Spleen (tissue), 11 donors: ENCODE measurements around the gene TACC3. TPM values are rescaled to one million over a fixed set of nuclear protein-coding genes. Genes with fewer than 3 reads are reported as not detected.

Experiments used
- DNase-seq: peaks from one replicate; pipeline ENCODE4 v3.0.0-alpha.2; 2020
- H3K27ac ChIP-seq, 8 donors: fragments of 200-600 bp; sonication (generic) in 7 of 8; 1 replicate in 4 of 8; 2 replicates in 4 of 8; pipeline versions ENCODE4 v1.5.0 to v1.8.0; 2016 to 2021; ENCODE audit warnings: inconsistent platforms in 4 of 8, mild to moderate bottlenecking in 4 of 8, moderate library complexity in 1 of 8
- H3K27me3 ChIP-seq, 7 donors: fragments of 200-600 bp; sonication (generic) in 6 of 7; replicated peaks in 1 of 7; 1 replicate in 4 of 7; 2 replicates in 3 of 7; pipeline versions ENCODE4 v1.5.0 to v1.8.0; 2016 to 2021; ENCODE audit warnings: inconsistent platforms in 3 of 7, mild to moderate bottlenecking in 1 of 7
- H3K36me3 ChIP-seq, 6 donors: fragments of 200-600 bp; sonication (generic) in 5 of 6; 1 replicate in 4 of 6; 2 replicates in 2 of 6; pipeline versions ENCODE4 v1.5.0 to v1.8.0; 2016 to 2021; ENCODE audit warnings: inconsistent platforms in 2 of 6
- H3K4me1 ChIP-seq, 6 donors: fragments of 200-600 bp; sonication (generic) in 5 of 6; 1 replicate in 3 of 6; 2 replicates in 3 of 6; pipeline versions ENCODE4 v1.5.0 to v1.8.0; 2016 to 2021; ENCODE audit warnings: inconsistent platforms in 3 of 6
- H3K4me3 ChIP-seq, 8 donors: fragments of 200-600 bp; sonication (generic) in 7 of 8; 1 replicate in 4 of 8; 2 replicates in 4 of 8; pipeline versions ENCODE4 v1.5.0 to v1.8.0; 2016 to 2021; ENCODE audit warnings: inconsistent platforms in 4 of 8, mild to moderate bottlenecking in 4 of 8, moderate library complexity in 2 of 8
- H3K9me3 ChIP-seq, 8 donors: fragments of 200-600 bp; sonication (generic) in 7 of 8; 1 replicate in 4 of 8; 2 replicates in 4 of 8; pipeline versions ENCODE4 v1.5.0 to v1.8.0; 2016 to 2021; ENCODE audit warnings: inconsistent platforms in 4 of 8
- POLR2A ChIP-seq, 3 donors: fragments of 450-650 bp; IDR thresholded peaks; one replicate each; pipeline ENCODE4 v1.5.1; 2017; ENCODE audit warnings: antibody characterized with exemption in 3 of 3, mild to moderate bottlenecking in 1 of 3
- POLR2AphosphoS5 ChIP-seq, 3 donors: sonication (generic); formaldehyde crosslinking; IDR thresholded peaks; one replicate each; pipeline ENCODE4 v1.5.1; 2017; ENCODE audit warnings: antibody characterized with exemption in 3 of 3
- WGBS, 5 donors: extraction: QIAGEN DNeasy Blood & Tissue Kit in 3 of 5; methylation state at CpG; one replicate each; pipeline versions ENCODE4 v1.1.5 to v1.1.7; 2013 to 2018; 5-methylcytosine and 5-hydroxymethylcytosine counted together
- intact Hi-C: fragments of 100-400 bp; cut with DNase I; formaldehyde crosslinking; loops from one replicate; pipeline ENCODE4 v1.15.0; 2023; ENCODE audit warnings: low total_unique reads
- polyA plus RNA-seq, 3 donors: library from polyadenylated mRNA; stranded (reverse); fragments of 200-250 nt; gene quantifications; one replicate each; pipeline ENCODE4 v1.2.1, GENCODE V29; 2013
- total RNA-seq, 7 donors: library from RNA; depleted of rRNA in 3 of 7; stranded (reverse); fragments of >200 nt in 3 of 7; fragmentation: NEBNext Ultra II Directional in 4 of 7; extraction: Animal tissue kit (Norgen Biotek cat#: 25700) in 4 of 7; gene quantifications; one replicate each; pipeline versions ENCODE4 v1.1.0 to v1.2.1, GENCODE V29; 2016 to 2021
- TF ChIP-seq, protein P1 (sequence below), 11 experiments: fragments of 200-600 bp in 7 of 11; fragments of 450-650 bp in 4 of 11; sonication (generic) in 4 of 11; IDR thresholded peaks in 8 of 11; conservative IDR thresholded peaks in 3 of 11; 1 replicate in 7 of 11; 2 replicates in 4 of 11; pipeline versions ENCODE4 v1.4.0 to v1.8.0; 2016 to 2021; ENCODE audit warnings: antibody characterized with exemption in 11 of 11, inconsistent platforms in 4 of 11, mild to moderate bottlenecking in 1 of 11
- donor health status: healthy with polysubstance abuse.
- donor health status: DM: no; HTN: no; CAD: no; lungs with moderate emphysema.
- donor health status: DM: no; HTN: no; CAD: no.
- donor health status: Bipolar disorder and iron deficiency.
- donor health status: healthy.
- donor health status: DM: no; HTN: no; CAD: no.
- donor health status: DM: yes; HTN: yes; CAD: no.

Gene TACC3
- total and polyA plus RNA-seq, 10 donors: 33.3 to 84.4 (median 53.4) TPM

DNA sequence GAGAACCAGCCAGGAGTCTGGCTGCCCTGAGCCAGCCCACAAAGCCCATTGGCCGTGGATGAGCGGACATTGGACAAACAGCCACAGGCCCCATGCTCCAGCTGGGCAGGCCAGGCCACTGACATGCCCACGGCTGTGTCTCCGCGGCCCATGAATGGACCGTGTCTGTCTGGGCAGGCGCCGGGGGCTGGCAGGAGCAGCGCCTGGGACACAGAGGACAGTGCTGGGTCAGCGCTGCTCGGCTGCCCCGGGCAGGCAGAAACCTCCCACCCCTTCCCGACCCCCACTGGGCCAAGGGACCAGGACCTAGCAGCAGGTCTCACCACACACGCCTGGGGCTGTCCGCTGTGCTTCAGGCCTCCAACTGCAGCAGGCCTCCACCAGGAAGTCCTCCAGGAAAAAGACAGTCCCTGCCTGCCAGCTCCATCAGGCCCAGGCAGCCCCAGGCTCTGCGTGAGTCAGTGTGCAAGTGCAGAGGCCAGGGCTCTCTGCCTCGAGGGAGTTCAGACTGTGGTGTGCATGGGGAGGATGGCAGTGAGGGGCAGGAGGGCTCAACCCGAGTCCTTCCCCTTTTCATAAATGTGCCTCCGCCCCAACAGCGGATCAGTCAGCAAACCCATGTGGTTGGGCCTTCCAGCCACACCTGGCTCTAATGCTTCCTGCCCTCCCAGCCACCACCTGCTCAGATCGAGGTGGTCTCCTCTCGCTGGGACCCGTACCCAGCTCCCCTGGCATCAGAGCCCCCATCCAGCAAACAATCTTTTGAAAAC lies 54.6 kb downstream of the TACC3 start:
- H3K9me3 ChIP-seq: no peaks in the 10 kb centered on the region
- peaks cover 0 to 32% (median 9%) of the 10 kb centered on the region in 7 donors for H3K27me3 ChIP-seq
- intact Hi-C loops: no loop called here
- DNase-seq: no peak
- no peak overlapping the region for H3K4me3 ChIP-seq
- TF ChIP-seq, protein P1, sequence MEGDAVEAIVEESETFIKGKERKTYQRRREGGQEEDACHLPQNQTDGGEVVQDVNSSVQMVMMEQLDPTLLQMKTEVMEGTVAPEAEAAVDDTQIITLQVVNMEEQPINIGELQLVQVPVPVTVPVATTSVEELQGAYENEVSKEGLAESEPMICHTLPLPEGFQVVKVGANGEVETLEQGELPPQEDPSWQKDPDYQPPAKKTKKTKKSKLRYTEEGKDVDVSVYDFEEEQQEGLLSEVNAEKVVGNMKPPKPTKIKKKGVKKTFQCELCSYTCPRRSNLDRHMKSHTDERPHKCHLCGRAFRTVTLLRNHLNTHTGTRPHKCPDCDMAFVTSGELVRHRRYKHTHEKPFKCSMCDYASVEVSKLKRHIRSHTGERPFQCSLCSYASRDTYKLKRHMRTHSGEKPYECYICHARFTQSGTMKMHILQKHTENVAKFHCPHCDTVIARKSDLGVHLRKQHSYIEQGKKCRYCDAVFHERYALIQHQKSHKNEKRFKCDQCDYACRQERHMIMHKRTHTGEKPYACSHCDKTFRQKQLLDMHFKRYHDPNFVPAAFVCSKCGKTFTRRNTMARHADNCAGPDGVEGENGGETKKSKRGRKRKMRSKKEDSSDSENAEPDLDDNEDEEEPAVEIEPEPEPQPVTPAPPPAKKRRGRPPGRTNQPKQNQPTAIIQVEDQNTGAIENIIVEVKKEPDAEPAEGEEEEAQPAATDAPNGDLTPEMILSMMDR (IDR thresholded peaks at IDR 0.05 in 8 of 11, conservative IDR thresholded peaks at IDR 0.05 in 3 of 11): no peak
- no peak for TF ChIP-seq POLR2AphosphoS5 (IDR thresholded peaks at IDR 0.05)
- TF ChIP-seq POLR2A (IDR thresholded peaks at IDR 0.05): no peak
- WGBS, 5 donors: 57 to 72% (median 64%) methylated on average over 16 to 23 of the region's 23 CpGs
- no peaks in the 10 kb centered on the region for H3K36me3 ChIP-seq
- no peak overlapping the region for H3K27ac ChIP-seq
- peaks cover 0 to 11% (median 4%) of the 10 kb centered on the region in 6 donors for H3K4me1 ChIP-seq

DNA sequence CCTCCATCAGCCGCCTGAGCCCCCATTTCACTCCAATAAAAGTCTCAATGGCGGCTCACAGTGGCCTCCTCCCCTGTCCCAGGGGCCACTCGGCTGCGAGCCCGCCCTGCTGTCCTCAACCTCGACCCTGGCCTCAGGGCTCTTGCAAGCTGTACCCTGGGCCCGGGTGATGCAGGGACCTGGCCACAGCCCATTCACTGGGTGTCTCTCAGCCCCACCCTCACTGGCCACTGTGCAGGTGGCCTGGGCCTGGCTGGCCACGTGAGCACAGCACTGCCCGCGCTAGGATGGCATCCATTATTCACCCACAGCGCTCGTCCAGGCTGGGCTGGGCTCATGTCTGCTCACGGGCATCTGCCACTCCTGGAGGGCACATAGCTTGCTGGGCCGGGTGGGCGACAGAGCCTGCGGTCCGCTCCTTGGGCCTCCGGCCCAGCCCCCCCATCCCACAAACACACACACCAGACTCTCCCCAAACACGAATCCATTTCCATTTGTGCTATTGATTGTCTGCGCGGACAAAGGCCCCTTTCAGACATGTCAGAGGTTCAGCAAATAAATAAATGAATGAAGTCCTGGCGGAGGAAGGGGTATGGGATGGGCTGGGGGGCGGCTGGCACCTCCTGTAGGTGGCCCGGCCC lies 55.3 kb downstream of the TACC3 start:
- no peak for DNase-seq
- H3K27ac ChIP-seq: no peak overlapping the region
- WGBS, 5 donors: 88 to 94% (median 91%) methylated on average over 20 to 24 of the region's 24 CpGs
- no peaks in the 10 kb centered on the region for H3K9me3 ChIP-seq
- no peak overlapping the region for H3K4me3 ChIP-seq
- TF ChIP-seq, protein P1 (IDR thresholded peaks at IDR 0.05 in 8 of 11, conservative IDR thresholded peaks at IDR 0.05 in 3 of 11): no peak
- TF ChIP-seq POLR2AphosphoS5 (IDR thresholded peaks at IDR 0.05): no peak
- H3K4me1 ChIP-seq: peaks cover 0 to 5% (median 2%) of the 10 kb centered on the region in 6 donors
- H3K36me3 ChIP-seq: no peaks in the 10 kb centered on the region
- intact Hi-C loops: no loop called here
- H3K27me3 ChIP-seq: peaks cover 0 to 24% (median 4%) of the 10 kb centered on the region in 7 donors

DNA sequence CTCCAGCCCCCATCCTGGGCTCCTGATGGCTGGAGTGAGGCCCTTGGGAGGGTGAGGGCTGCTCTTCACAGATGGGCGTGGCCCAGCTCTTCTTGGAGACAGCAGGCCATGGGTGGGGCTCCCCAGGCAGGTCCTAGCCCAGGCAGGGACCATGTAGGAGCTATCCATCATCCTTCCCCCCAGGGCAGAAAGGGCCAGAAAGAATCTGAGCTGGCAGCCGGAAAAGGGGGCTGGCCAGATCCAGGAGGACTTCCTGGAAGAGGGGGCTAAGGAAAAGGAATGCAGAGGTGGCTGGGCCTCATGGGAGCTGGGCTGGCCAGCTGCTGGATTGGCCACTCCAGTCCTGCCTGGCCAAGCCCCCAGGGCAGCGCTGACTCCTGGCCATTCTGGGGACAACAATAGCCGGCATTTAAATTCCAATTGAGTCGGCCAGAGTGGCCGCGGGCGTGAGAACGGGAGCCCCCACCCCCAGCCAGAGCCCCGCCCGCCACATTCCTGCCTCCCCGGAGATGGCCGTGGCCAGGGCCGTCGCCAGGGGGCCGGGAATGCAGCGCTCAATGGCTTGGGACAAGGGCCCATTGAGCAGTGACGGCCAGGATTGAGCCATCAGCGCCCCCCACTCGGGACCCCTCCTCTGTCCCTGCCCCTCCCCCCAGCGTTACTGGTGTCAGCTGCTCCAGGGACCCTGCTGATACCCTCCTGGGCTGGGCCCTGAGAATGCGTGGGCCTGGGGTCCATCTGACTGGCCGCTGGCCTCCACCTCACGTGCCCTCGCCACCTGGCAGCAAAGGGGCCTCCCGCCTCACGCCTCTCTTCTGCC lies 56.7 kb downstream of the TACC3 start:
- Histone ChIP-seq H3K4me3 (no peak overlapping the region), H3K36me3 (no peaks in the 10 kb centered on the region), H3K9me3 (no peaks in the 10 kb centered on the region), H3K4me1 (no peaks in the 10 kb centered on the region), H3K27me3 (peaks cover 0 to 11% (median 0%) of the 10 kb centered on the region in 7 donors), H3K27ac (no peak overlapping the region)
- WGBS, 5 donors: 64 to 78% (median 71%) methylated on average over 20 to 27 of the region's 27 CpGs
- intact Hi-C loops: no loop called here
- TF ChIP-seq, protein P1 (IDR thresholded peaks at IDR 0.05 in 8 of 11, conservative IDR thresholded peaks at IDR 0.05 in 3 of 11): no peak
- no peak for TF ChIP-seq POLR2AphosphoS5 (IDR thresholded peaks at IDR 0.05)
- no peak for TF ChIP-seq POLR2A (IDR thresholded peaks at IDR 0.05)
- DNase-seq: no peak
